NCI-H1105 treated with DMSO at 0.1 percent for 48 hours (cell line): ENCODE data around the gene ARMC12.

Source experiments
- DNase-seq: peaks from one replicate; lab custom pipeline; 2025; lab: John Stamatoyannopoulos, UW

The ARMC12 gene

DNA sequence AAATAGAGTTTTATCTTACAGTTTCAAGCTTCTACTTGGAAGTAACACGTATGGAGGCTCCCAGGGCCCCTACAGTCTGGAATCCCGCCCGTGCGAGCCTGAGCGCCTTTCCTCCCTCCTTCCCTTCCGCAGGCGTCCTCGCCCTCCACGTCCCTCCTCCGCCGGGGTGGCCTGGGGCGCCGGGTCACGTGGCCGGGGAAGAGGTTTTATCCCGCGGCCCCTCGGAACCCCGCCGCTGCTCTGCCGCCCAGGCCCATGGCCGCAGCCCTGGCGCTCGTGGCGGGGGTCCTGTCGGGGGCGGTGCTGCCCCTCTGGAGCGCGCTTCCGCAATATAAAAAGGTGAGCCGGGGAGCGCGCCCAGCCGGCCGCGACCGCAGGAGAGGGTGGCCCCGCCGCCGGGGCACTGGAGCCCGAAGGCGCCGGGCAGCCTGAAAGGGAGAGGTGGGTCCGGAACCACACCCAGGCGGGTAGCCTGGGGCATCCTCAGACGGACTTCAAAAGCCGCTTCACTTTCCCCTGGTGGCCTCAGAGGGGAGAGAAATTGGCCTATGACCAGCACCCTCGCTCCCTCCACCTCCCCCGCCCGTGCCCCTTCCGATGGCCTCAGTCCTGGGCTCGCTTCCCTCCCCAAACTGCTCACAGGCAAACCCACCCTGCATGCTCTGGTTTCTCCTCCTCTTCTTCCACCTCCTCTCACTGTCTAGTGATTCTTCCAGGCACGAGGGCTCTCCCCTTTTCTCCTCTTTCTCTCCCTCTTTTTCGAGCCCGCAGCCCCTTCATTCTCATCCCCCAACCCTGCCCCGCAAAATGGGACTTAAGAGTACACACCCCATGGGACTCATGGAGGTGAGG lies 39.8 kb downstream of the ARMC12 start, which contains the start of gene CLPSL2:
Gene CLPSL2 (plus strand): TSS at position 235 of the 852 bp plus-strand sequence. CDS start 21 bp downstream, at position 256.
- no peak for DNase-seq

- DNase-seq, result no peak
These were observed 40.7 kb downstream of the ARMC12 start for GRCh38 chr6:35777356-35778102.

- no peak for DNase-seq
These were observed 41.6 kb downstream of the ARMC12 start for GRCh38 chr6:35778437-35778836.

GRCh38 chr6:35780719-35781118 lies 43.9 kb downstream of the ARMC12 start, which contains the start of gene CLPSL1:
TSS of gene CLPSL1 (plus strand) at chr6:35781019. CDS start at chr6:35781111, 92 bp downstream.
- no peak for DNase-seq

DNA sequence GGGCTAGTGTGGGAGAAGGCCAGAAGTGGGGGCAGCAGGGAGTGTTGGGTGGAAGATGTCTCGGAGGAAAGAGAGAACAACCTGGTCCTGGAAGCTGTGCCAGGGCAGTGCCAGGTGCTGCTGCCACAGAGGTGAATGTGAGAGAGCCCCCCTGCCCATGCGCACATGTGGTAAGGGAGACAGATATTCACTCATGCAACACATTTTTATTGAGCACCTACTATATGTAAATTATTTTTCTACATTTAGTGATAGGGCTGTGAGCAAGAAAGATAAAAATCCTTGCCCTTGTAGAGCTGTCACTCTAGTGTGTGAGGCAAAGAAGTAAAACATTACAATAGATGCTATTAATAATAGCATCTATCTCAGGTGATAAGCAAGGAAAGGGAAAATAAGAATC lies 44.5 kb downstream of the ARMC12 start:
- DNase-seq, result no peak

- peak; percentile 9 for DNase-seq
These were observed 45.6 kb downstream of the ARMC12 start for GRCh38 chr6:35782424-35782823.

GRCh38 chr6:35784200-35784599 lies 47.4 kb downstream of the ARMC12 start:
- DNase-seq, result no peak

GRCh38 chr6:35786272-35786671 lies 49.4 kb downstream of the ARMC12 start:
- DNase-seq, result no peak

- DNase-seq, result no peak
These were observed 50.0 kb downstream of the ARMC12 start for GRCh38 chr6:35786810-35787209.

DNA sequence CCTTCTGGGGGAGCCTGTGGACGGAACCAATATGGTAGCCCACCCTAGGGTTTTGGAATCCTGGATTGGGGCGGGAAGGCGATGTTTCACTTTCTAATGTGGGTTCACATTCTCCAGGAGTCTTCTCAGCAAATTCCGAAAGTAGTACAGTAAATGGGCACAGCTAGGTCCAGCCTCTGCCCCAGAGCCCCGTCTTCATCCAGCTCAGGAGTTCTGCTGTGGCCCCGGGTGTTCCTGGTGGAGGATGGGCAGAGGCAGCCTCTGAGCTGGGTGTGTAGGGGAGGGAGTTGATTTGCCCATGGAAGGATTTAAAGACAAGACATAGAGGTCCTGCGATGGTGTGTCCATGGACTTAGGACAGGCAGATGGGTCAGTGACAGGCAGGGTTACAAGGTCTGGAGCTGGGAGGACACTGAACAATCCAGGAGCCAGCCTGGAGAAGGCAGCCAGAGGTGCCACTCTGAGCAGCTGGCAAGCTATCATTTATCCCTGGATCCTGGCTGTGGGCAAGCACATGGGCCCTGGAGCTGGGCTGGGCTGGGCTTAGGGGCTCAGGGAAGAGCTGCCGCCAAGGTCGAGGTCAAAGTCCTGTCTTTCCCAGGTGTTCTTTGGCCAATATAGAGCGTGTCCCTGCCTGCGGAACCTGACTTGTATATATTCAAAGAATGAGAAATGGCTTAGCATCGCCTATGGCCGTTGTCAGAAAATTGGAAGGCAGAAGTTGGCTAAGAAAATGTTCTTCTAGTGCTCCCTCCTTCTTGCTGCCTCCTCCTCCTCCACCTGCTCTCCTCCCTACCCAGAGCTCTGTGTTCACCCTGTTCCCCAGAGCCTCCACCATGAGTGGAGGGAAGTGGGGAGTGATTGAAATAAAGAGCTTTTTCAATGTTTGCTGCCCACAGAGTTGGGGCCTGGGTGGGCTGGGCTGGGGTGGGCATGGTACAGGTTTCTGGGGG lies 50.7 kb downstream of the ARMC12 start:
- DNase-seq, result no peak

DNA sequence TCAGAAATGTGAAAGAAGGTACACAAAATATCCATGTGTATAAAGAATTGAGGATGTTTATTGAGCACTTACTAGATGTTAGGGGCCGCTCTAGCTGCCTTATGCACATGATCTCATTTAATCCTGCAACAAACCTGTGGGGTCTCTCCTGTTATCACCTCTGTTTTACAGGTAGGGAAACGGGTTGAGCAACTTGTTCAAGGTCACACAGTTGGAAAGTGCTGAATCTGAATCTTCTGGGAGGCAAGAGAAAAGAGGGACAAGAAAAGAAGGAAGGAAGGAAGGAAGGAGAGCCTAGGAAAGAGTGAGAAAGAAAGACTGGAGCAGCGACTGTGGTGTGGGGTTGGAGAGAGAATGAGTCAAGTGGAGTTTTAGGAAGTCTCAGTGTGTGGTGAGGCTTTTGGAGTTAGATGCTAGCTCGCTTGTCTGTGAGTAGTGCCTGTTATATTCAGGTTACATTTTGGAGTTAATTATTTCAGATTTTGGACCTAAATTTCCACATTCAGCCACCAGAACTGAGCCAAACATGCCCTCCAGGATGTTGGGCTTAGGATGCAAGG lies 51.7 kb downstream of the ARMC12 start:
- DNase-seq, result no peak

GRCh38 chr6:35790683-35791082 lies 53.9 kb downstream of the ARMC12 start:
- DNase-seq, result no peak

DNA sequence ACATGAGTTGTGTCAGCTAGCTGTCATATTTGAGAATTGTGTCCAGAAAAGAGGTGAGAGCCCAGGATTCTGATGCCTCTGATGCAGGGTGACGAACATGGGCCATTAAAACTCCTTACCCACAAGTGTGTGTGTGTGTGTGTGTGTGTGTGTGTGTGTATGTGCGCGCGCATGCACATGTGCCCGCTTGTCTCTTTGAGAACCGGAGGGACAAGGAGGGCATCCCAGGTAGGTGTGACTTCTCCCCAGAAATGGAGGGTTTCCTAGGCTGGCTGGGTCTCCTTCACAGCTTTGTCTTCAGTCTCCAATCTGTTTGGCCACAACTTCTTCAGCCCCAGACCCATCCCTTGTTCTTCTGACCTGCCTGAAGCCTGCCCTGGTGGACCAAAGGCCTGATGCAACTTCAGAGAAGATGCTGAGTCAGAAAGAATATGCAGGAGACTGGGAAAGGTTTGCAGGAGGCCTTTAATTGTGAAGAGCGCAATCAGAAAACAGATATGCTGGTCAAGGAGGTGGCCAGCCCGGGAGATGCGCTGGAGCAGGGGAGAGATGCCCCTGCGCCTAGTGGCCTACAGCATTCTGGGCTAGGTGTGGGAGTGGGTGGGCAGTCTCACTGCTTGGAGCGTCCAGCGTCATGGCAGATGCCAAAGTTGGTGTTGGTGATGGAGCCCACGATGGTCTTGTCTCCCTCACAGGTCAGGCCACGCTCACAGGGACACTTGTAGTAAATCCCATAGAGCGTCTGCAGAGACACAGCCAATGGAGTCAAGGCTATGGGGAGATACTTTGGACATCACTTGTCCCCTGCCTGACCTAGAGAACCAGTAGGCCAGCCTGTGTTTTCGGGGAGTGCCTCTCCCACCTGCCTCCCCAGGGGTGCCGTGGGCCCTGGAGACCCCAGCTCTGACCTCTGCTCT lies 58.0 kb downstream of the ARMC12 start:
- DNase-seq, result no peak

- DNase-seq, result no peak
These were observed 58.7 kb downstream of the ARMC12 start for GRCh38 chr6:35795453-35796071.

DNA sequence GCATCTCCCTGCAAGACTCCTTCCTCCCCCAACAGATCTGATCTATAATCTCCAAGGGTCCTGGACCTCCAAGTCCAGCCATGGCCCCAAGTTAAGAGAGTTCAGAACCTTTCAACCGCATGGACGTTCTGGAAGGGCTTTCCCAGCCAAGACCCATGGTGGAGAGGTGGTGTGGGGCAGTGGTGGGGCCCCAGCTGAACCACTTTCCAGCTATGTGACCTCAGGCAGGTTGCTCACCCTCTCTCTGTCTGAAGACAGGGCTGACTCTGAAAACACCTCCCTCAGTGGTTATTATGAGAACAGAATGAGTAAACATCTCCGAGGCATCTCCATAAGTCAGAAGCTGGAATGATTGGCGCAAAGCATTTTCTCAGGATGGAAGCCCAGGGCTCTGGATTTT lies 59.4 kb downstream of the ARMC12 start:
- DNase-seq, result no peak

DNA sequence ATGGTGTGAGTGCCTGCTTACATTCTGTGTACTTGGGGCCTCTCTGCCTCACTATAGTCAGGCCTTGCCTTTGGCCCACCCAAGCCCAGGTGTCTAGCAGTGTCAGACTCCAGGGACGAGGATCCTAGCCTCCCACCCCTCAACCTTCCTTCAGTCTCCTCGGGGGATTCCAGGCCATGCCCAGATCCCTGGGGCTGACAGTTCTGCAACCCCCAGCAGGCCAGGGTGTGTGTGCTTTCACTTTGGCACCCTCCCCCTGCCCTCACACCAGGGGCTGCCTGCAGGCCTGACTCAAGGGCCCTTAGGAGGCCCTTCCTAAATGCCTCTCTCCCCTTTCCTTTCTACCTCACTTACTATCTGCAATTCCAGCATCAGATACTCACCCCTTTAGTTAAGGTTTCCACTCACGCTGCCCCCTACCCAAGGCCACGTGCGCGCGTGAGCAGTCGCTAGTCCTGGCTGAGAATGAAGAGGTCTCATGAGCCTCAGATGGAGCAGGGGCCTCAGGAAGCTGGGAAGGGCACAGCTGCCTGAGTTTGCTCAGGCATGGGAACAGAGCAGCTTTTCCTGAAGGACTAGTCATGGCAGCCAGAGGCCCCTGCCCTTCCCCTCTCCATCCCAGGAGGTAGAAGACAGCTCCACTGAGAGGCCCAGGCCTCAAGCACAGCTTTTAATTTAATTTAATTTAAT lies 61.1 kb downstream of the ARMC12 start:
- DNase-seq, result no peak
